GM10248 (cell line): Measurements from ENCODE around the gene HNRNPA3.

ENCODE experiments used
- CTCF ChIA-PET: fragments of 300-600 bp; sonication (Branson Sonifier 250); formaldehyde crosslinking; extraction: SDS; loops from one replicate; lab custom pipeline; 2021; ENCODE audit warnings: antibody characterized with exemption; lab: Yijun Ruan, JAX
- POLR2A ChIA-PET: fragments of 350-650 bp; sonication (Branson Sonifier 250); formaldehyde crosslinking; extraction: SDS; loops from one replicate; lab custom pipeline; 2020; ENCODE audit warnings: antibody characterized with exemption; lab: Yijun Ruan, JAX
- DNase-seq: peaks from one replicate; pipeline ENCODE4 v3.0.0; 2012; ENCODE audit errors: extremely low spot score
- CTCF ChIP-seq: IDR thresholded peaks from 2 replicates; pipeline ENCODE4 v1.5.1; 2012; ENCODE audit warnings: mild to moderate bottlenecking, low read depth; ENCODE audit errors: extremely low read depth, missing control alignments, control extremely low read depth

Gene HNRNPA3

GRCh38 chr2:177201919-177202346, 10.7 kb upstream of the HNRNPA3 start:
- POLR2A ChIA-PET: interaction anchor here (0.5 kb wide), 1 partner anchor 546 kb away, joined by 7 read pairs; no protein-coding TSS in a partner anchor
- TF ChIP-seq CTCF: no peak
- CTCF ChIA-PET: interaction anchor here (0.8 to 3.3 kb wide), 7 partner anchors 8 to 1062 kb away, joined by 3 to 11 read pairs (median 3); no protein-coding TSS in a partner anchor
- no peak for DNase-seq

- TF ChIP-seq CTCF: no peak
- CTCF ChIA-PET: interaction anchor here (1.2 to 3.3 kb wide), 2 partner anchors 9 to 40 kb away, joined by 3 to 13 read pairs; no protein-coding TSS in a partner anchor
- DNase-seq: no peak
- POLR2A ChIA-PET: no interaction called here
These were observed 8.2 kb upstream of the HNRNPA3 start for GRCh38 chr2:177204417-177204816.

- CTCF ChIA-PET: interaction anchor here (1.4 to 3.3 kb wide), 2 partner anchors 12 to 43 kb away, joined by 4 to 13 read pairs; no protein-coding TSS in a partner anchor
- peak; percentile 40 for DNase-seq
- no peak for TF ChIP-seq CTCF
- POLR2A ChIA-PET: no interaction called here
These were observed 5.5 kb upstream of the HNRNPA3 start for GRCh38 chr2:177207101-177207500.

GRCh38 chr2:177211169-177211568, 1.4 kb upstream of the HNRNPA3 start:
- TF ChIP-seq CTCF: no peak
- DNase-seq: no peak
- ChIA-PET POLR2A (interaction anchor here (0.9 to 1.5 kb wide), 3 partner anchors 12 to 54 kb away, joined by 3 to 7 read pairs (median 4); partner anchors contain the start of gene NFE2L2), CTCF (interaction anchor here (0.7 to 1.7 kb wide), 5 partner anchors 9 to 53 kb away, joined by 3 to 7 read pairs (median 3); partner anchors contain the start of gene NFE2L2)

- TF ChIP-seq CTCF: no peak
- no peak for DNase-seq
- POLR2A ChIA-PET: interaction anchor here (0.9 to 1.5 kb wide), 3 partner anchors 13 to 53 kb away, joined by 3 to 7 read pairs (median 4); partner anchors contain the start of gene NFE2L2
- CTCF ChIA-PET: interaction anchor here (0.7 to 1.7 kb wide), 4 partner anchors 10 to 52 kb away, joined by 3 to 7 read pairs (median 4); partner anchors contain the start of gene NFE2L2
These were observed 953 bp upstream of the HNRNPA3 start for GRCh38 chr2:177211576-177212105.

- ChIA-PET POLR2A (interaction anchor here (1.3 to 1.5 kb wide), 2 partner anchors 25 to 52 kb away, joined by 4 to 7 read pairs; partner anchors contain the start of gene NFE2L2), CTCF (interaction anchor here (1.7 kb wide), 1 partner anchor 51 kb away, joined by 5 read pairs; the partner anchor contains the start of gene NFE2L2)
- no peak for TF ChIP-seq CTCF
- DNase-seq: peak; percentile 88
These were observed 580 bp downstream of the HNRNPA3 start for GRCh38 chr2:177212891-177213856.
